ENCODE measurements around the gene NR4A1.

The NR4A1 gene

DNA sequence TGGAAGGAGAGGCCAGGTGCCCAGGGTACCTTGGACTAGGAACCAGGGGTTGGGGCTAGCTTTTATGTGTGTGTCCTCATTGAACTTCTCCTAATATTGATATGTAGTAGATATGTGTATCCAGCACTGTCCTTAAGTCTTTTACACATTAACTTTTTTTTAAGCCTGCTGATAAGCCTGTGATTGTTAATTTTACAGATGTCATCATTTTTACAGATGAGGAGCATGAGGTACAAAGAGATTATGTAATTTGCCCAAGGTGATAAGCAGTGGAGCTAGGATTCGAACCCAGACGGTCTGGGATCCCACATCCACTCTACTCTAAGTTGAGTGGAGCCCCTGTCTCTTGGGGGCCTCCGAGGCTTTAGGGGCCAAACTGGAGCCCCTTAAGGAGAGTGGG is 10.2 kb upstream of the NR4A1 start:
- H3K4me3 ChIP-seq, result no peak overlapping the region
- H3K36me3 ChIP-seq (replicated peaks), result peaks cover 4% of the 10 kb centered on the region
- no peaks in the 10 kb centered on the region for H3K9me3 ChIP-seq
- DNase-seq (ENCODE audit: low spot score in 2 of 2), result no peak
- peaks cover 2% of the 10 kb centered on the region; the same call in 1 of the 2 replicates for H3K4me1 ChIP-seq
- in situ Hi-C loops (cut with MboI; ENCODE audit: low sequenced_read_pairs), result no loop called here
- no peaks in the 10 kb centered on the region for H3K27me3 ChIP-seq (ENCODE audit: low read depth)

- H3K27me3 ChIP-seq (ENCODE audit: low read depth), result no peaks in the 10 kb centered on the region
- in situ Hi-C loops (cut with MboI; ENCODE audit: low sequenced_read_pairs), result no loop called here
These were observed 9.5 kb upstream of the NR4A1 start for GRCh38 chr12:52041695-52042123.

GRCh38 chr12:52042706-52043385 is 8.4 kb upstream of the NR4A1 start:
- Histone ChIP-seq H3K27me3 (ENCODE audit: low read depth) (no peaks in the 10 kb centered on the region), H3K36me3 (replicated peaks) (peaks cover 4% of the 10 kb centered on the region), H3K9me3 (no peaks in the 10 kb centered on the region), H3K4me3 (no peak overlapping the region), H3K4me1 (no peaks in the 10 kb centered on the region)
- in situ Hi-C loops (cut with MboI; ENCODE audit: low sequenced_read_pairs), result no loop called here
- no peak for DNase-seq (ENCODE audit: low spot score in 2 of 2)

More at GRCh38 chr12:52041695-52042123, 9.5 kb upstream of the NR4A1 start:
- H3K4me3 ChIP-seq, result no peak overlapping the region
- no peak for DNase-seq (ENCODE audit: low spot score in 2 of 2)
- peaks cover under 1% of the 10 kb centered on the region; the same call in 1 of the 2 replicates for H3K4me1 ChIP-seq
- no peaks in the 10 kb centered on the region for H3K9me3 ChIP-seq
- peaks cover 4% of the 10 kb centered on the region for H3K36me3 ChIP-seq (replicated peaks)

- Histone ChIP-seq H3K27me3 (ENCODE audit: low read depth) (no peaks in the 10 kb centered on the region), H3K4me1 (no peaks in the 10 kb centered on the region), H3K4me3 (no peak overlapping the region), H3K36me3 (replicated peaks) (peaks cover 4% of the 10 kb centered on the region), H3K9me3 (no peaks in the 10 kb centered on the region)
- in situ Hi-C loops (cut with MboI; ENCODE audit: low sequenced_read_pairs), result no loop called here
- DNase-seq (ENCODE audit: low spot score in 2 of 2), result no peak
These were observed 7.6 kb upstream of the NR4A1 start for GRCh38 chr12:52043386-52044212.

DNA sequence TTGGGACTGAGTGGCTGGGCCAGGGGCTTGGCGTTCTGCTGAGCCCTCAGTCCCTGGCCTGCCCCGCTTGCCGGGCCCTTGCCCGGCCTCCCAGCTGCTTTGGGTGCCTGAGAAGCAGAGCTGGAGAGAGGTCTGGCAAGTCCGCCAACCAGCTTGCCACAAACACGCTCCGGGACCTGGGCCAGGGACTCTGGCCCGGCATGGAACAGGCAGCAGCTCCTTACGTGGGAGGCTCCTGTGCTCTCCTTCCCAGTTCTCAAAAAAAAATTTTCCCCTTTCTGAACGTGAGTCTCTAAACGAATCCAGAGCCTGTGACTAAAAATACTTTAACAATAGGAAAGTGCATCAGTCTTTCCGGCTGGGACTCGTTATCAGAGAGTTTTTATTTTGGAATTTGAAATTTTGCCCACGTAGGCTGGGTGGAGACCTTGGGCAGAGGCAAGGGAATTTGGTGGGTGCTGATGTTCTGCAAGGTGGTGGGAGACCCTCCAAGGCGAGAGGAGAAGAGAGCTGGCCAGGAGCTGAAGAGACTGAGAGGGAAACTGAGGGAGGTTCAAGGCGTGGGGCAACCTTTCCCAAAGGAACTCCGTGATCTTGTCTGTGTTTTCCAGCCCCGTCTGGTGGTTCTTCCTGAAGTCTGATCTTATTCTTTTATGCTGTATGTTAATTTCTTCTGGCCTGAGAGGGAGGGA is 6.8 kb upstream of the NR4A1 start:
- in situ Hi-C loops (cut with MboI; ENCODE audit: low sequenced_read_pairs), result no loop called here
- no peak for DNase-seq (ENCODE audit: low spot score in 2 of 2)
- Histone ChIP-seq H3K36me3 (replicated peaks) (peaks cover 4% of the 10 kb centered on the region), H3K4me1 (no peaks in the 10 kb centered on the region), H3K27me3 (ENCODE audit: low read depth) (no peaks in the 10 kb centered on the region), H3K4me3 (no peak overlapping the region), H3K9me3 (no peaks in the 10 kb centered on the region)

- Histone ChIP-seq H3K27me3 (ENCODE audit: low read depth) (no peaks in the 10 kb centered on the region), H3K9me3 (no peaks in the 10 kb centered on the region), H3K36me3 (replicated peaks) (peaks cover 4% of the 10 kb centered on the region), H3K4me1 (peaks cover 10% of the 10 kb centered on the region), H3K4me3 (no peak overlapping the region)
- in situ Hi-C loops (cut with MboI; ENCODE audit: low sequenced_read_pairs), result no loop called here
- no peak for DNase-seq (ENCODE audit: low spot score in 2 of 2)
These were observed 5.4 kb upstream of the NR4A1 start for GRCh38 chr12:52045794-52046199.

DNA sequence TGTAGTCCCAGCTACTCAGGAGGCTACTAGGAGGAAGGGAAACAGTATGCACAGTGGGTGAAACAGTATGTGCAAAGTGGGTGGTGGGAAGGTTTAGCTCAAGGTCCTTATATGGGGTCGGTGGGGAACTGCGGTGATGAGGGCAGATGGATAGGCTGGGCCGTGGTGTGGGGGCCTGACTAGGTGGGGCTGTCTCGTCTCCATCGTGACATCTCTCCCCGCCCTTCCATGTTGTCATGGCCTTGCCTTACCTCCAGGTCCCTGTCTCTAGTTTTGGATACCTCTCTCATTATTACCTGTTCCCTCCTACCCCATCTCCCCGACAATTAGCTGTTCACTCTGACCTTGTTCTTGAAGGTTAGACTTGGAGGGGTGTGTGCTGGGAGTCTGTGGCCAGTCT is 4.4 kb upstream of the NR4A1 start:
- H3K27me3 ChIP-seq (ENCODE audit: low read depth), result no peaks in the 10 kb centered on the region
- peaks cover 15% of the 10 kb centered on the region for H3K4me1 ChIP-seq
- H3K9me3 ChIP-seq, result no peaks in the 10 kb centered on the region
- no peak overlapping the region for H3K4me3 ChIP-seq
- H3K36me3 ChIP-seq (replicated peaks), result peaks cover 4% of the 10 kb centered on the region
- DNase-seq (ENCODE audit: low spot score in 2 of 2), result no peak
- in situ Hi-C loops (cut with MboI; ENCODE audit: low sequenced_read_pairs), result no loop called here

DNA sequence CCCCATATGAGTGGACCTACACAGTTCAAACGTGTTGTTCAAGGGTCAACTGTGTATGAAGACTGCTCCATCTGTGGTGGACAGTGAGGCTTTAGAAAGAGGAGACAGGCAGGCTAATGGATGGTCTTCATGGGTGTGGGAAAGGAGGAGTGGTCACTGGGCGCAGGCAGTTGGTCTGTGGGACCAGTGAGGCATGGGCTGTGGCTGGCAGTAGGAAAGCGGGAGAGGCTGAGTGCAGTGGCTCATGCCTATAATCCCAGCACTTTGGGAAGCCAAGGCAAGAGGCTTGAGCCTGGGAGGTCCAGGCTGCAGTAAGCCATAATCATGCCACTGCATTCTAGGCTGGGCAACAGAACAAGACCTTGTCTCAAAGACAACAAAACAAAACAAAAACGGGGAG is 2.0 kb upstream of the NR4A1 start:
- peaks cover 16% of the 10 kb centered on the region for H3K4me1 ChIP-seq
- no peaks in the 10 kb centered on the region for H3K27me3 ChIP-seq (ENCODE audit: low read depth)
- H3K36me3 ChIP-seq (replicated peaks), result peaks cover 3% of the 10 kb centered on the region
- no peak overlapping the region for H3K4me3 ChIP-seq
- in situ Hi-C loops (cut with MboI; ENCODE audit: low sequenced_read_pairs), result no loop called here
- DNase-seq (ENCODE audit: low spot score in 2 of 2), result no peak
- no peaks in the 10 kb centered on the region for H3K9me3 ChIP-seq

GRCh38 chr12:52049688-52050087 is 1.6 kb upstream of the NR4A1 start:
- no peak overlapping the region for H3K4me3 ChIP-seq
- H3K9me3 ChIP-seq, result no peaks in the 10 kb centered on the region
- in situ Hi-C loops (cut with MboI; ENCODE audit: low sequenced_read_pairs), result no loop called here
- no peaks in the 10 kb centered on the region for H3K27me3 ChIP-seq (ENCODE audit: low read depth)
- no peak for DNase-seq (ENCODE audit: low spot score in 2 of 2)
- peaks cover 16% of the 10 kb centered on the region for H3K4me1 ChIP-seq
- H3K36me3 ChIP-seq (replicated peaks), result peaks cover 4% of the 10 kb centered on the region

GRCh38 chr12:52050116-52050757 is 1.0 kb upstream of the NR4A1 start:
- Histone ChIP-seq H3K4me1 (peaks cover 16% of the 10 kb centered on the region), H3K36me3 (replicated peaks) (peaks cover 9% of the 10 kb centered on the region), H3K27me3 (ENCODE audit: low read depth) (no peaks in the 10 kb centered on the region), H3K4me3 (peak overlapping the region; percentile 46), H3K9me3 (no peaks in the 10 kb centered on the region)
- in situ Hi-C loops (cut with MboI; ENCODE audit: low sequenced_read_pairs), result no loop called here
- no peak for DNase-seq (ENCODE audit: low spot score in 2 of 2)

DNA sequence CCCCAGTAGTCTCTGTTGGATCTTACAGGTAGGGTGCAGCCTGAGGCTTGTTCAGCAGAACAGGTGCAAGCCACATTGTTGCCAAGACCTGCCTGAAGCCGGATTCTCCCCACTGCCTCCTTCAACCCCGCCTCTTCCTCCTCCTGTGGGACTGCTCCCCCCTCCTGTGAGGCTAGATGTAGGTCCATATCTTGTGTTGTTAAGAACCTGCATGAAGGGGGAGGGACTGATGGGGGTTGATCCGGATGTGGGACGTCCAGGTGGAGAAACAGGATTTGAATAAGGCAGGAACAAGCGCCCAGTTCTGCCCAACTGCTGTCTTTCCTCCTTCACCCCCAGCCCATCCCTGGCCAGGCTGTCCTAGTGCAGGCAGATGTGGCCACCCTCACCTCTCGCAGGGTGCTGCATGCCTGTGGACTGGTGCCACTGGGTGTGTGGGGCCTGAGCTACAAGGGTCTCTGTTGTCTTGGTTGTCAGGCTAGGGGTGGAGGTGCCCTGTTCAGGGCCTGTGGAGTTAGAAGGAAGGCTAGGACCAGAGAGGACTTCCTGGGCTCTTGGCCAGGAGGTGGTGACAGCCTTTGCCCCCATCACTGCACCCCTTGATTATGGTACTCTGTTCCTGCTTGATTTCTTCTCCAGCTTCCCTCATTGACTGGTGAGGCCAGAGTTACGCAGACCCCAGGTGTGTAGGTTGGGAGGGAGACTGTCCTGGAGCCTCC is 1.4 kb downstream of the NR4A1 start:
- no peak for DNase-seq (ENCODE audit: low spot score in 2 of 2)
- no peak overlapping the region for H3K4me3 ChIP-seq
- H3K27me3 ChIP-seq (ENCODE audit: low read depth), result no peaks in the 10 kb centered on the region

DNA sequence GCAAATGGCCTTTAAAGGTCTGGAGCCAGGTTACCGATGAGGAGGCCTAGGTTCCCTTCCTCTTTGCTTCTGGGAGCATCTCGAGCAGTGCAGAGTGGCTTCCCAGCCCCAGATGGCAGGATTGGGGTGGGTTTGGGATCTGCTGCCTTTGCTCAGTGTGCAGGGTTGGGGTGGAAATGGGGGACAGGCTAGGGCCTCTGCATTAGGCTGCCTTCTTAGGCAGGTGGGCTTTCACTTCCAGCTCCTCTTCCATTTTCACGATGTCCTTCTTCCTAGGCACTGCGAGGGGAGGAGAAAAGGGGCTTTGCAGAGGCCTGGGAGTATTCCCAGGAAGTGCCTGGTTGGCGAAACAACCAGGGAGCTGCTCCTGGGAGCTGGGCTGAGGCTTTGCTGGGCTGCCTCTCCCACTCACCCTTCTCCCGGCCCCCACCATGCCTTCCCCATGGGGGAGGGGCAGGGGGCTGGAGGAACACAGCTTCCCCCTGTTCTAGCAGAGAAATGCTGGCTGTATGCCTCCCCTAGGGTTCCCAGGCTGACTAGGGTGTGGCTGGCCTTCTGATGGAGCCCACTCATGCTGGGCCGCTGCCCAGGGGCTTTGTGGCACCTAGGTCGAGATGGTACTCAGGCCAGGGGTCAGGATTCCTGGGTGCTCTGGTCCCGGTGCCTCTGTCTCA is 2.4 kb downstream of the NR4A1 start:
- H3K4me3 ChIP-seq, result no peak overlapping the region
- in situ Hi-C loops (cut with MboI; ENCODE audit: low sequenced_read_pairs), result no loop called here
- H3K27me3 ChIP-seq (ENCODE audit: low read depth), result no peaks in the 10 kb centered on the region
- H3K4me1 ChIP-seq, result peaks cover 16% of the 10 kb centered on the region
- H3K9me3 ChIP-seq, result no peaks in the 10 kb centered on the region
- no peak for DNase-seq (ENCODE audit: low spot score in 2 of 2)
- peaks cover 23% of the 10 kb centered on the region for H3K36me3 ChIP-seq (replicated peaks)

More for the DNA sequence above, 1.4 kb downstream of the NR4A1 start:
- H3K4me1 ChIP-seq, result peaks cover 16% of the 10 kb centered on the region
- H3K36me3 ChIP-seq (replicated peaks), result peaks cover 20% of the 10 kb centered on the region
- no peaks in the 10 kb centered on the region for H3K9me3 ChIP-seq
- in situ Hi-C loops (cut with MboI; ENCODE audit: low sequenced_read_pairs), result no loop called here
